IPS-20b (cell line): ENCODE measurements around the gene RAD51B.

Source experiments
- H3K27ac ChIP-seq: one replicate; pipeline ENCODE4 v1.5.1; 2013; ENCODE audit warnings: low read length
- H3K27me3 ChIP-seq: 2 replicates; pipeline ENCODE4 v1.6.1; 2013; ENCODE audit warnings: mild to moderate bottlenecking, low read length, inconsistent platforms; ENCODE audit not compliant: insufficient read depth
- H3K36me3 ChIP-seq: 2 replicates; pipeline ENCODE4 v1.6.1; 2013; ENCODE audit warnings: low read depth, mild to moderate bottlenecking, inconsistent platforms, low read length, moderate library complexity; ENCODE audit not compliant: insufficient read depth
- H3K4me1 ChIP-seq: 2 replicates; pipeline ENCODE4 v1.6.1; 2013; ENCODE audit warnings: mild to moderate bottlenecking, control low read depth, inconsistent platforms, low read length, moderate library complexity; ENCODE audit not compliant: insufficient read depth
- H3K4me3 ChIP-seq: 2 replicates; pipeline ENCODE4 v1.5.1; 2013; ENCODE audit warnings: mild to moderate bottlenecking, low read length, inconsistent platforms
- H3K9ac ChIP-seq: 2 replicates; pipeline ENCODE4 v1.6.1; 2013; ENCODE audit warnings: low read depth, mild to moderate bottlenecking, inconsistent platforms, low read length, moderate library complexity
- H3K9me3 ChIP-seq: 2 replicates; pipeline ENCODE4 v1.6.1; 2013; ENCODE audit warnings: mild to moderate bottlenecking, low read depth, low read length, inconsistent platforms; ENCODE audit not compliant: insufficient read depth

RAD51B gene

GRCh38 chr14:68320495-68320894 is 500.9 kb downstream of the RAD51B start:
- Histone ChIP-seq H3K36me3 (no peaks in the 10 kb centered on the region), H3K4me1 (no peaks in the 10 kb centered on the region; the same call in 1 of the 2 replicates), H3K9ac (no peak overlapping the region), H3K9me3 (no peaks in the 10 kb centered on the region), H3K27me3 (no peaks in the 10 kb centered on the region), H3K4me3 (no peak overlapping the region), H3K27ac (no peak overlapping the region)

GRCh38 chr14:68322940-68323620 is 503.5 kb downstream of the RAD51B start:
- Histone ChIP-seq H3K9me3 (no peaks in the 10 kb centered on the region), H3K27me3 (no peaks in the 10 kb centered on the region), H3K36me3 (no peaks in the 10 kb centered on the region), H3K9ac (no peak overlapping the region), H3K4me1 (no peaks in the 10 kb centered on the region; the same call in 1 of the 2 replicates), H3K27ac (no peak overlapping the region), H3K4me3 (no peak overlapping the region)

GRCh38 chr14:68325267-68325807 is 505.8 kb downstream of the RAD51B start:
- H3K4me1 ChIP-seq = no peaks in the 10 kb centered on the region; the same call in 1 of the 2 replicates
- H3K9ac ChIP-seq = no peak overlapping the region
- no peak overlapping the region for H3K27ac ChIP-seq
- H3K36me3 ChIP-seq = no peaks in the 10 kb centered on the region
- H3K9me3 ChIP-seq = no peaks in the 10 kb centered on the region
- H3K4me3 ChIP-seq = no peak overlapping the region
- no peaks in the 10 kb centered on the region for H3K27me3 ChIP-seq

GRCh38 chr14:68327231-68327630 is 507.7 kb downstream of the RAD51B start:
- Histone ChIP-seq H3K9ac (no peak overlapping the region), H3K27ac (no peak overlapping the region), H3K9me3 (no peaks in the 10 kb centered on the region), H3K36me3 (no peaks in the 10 kb centered on the region), H3K27me3 (no peaks in the 10 kb centered on the region), H3K4me1 (peaks cover 9% of the 10 kb centered on the region; the same call in 1 of the 2 replicates), H3K4me3 (no peak overlapping the region)

GRCh38 chr14:68328509-68328908 is 508.9 kb downstream of the RAD51B start:
- Histone ChIP-seq H3K9me3 (no peaks in the 10 kb centered on the region), H3K36me3 (no peaks in the 10 kb centered on the region), H3K27me3 (no peaks in the 10 kb centered on the region), H3K4me1 (peaks cover 11% of the 10 kb centered on the region; the same call in 1 of the 2 replicates), H3K9ac (no peak overlapping the region), H3K4me3 (no peak overlapping the region), H3K27ac (no peak overlapping the region)

GRCh38 chr14:68331426-68331825 is 511.8 kb downstream of the RAD51B start:
- no peak overlapping the region for H3K27ac ChIP-seq

DNA sequence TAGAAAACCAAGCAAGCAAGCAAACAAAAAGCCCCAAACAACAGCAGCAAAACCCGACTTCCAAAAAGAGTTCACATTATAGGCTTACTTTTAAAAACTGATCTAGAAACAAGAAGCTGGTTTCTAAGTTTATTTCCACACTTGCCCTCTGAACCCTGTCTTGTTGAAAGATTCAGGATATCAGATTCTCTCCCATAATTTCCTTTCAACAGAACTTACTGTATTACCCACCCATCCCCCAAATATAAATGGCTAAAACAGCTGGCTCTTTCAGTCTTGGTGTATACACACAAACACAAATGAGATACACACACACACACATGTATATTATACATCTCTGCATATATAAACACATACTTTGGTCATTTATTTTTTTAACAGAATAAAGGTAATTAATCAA is 512.4 kb downstream of the RAD51B start:
- Histone ChIP-seq H3K4me3 (no peak overlapping the region), H3K27me3 (no peaks in the 10 kb centered on the region), H3K9me3 (no peaks in the 10 kb centered on the region), H3K27ac (no peak overlapping the region), H3K9ac (no peak overlapping the region; the same call in 1 of the 2 replicates), H3K36me3 (no peaks in the 10 kb centered on the region), H3K4me1 (peaks cover 11% of the 10 kb centered on the region; the same call in 1 of the 2 replicates)

More at GRCh38 chr14:68331426-68331825, 511.8 kb downstream of the RAD51B start:
- Histone ChIP-seq H3K27me3 (no peaks in the 10 kb centered on the region), H3K36me3 (no peaks in the 10 kb centered on the region), H3K4me1 (peaks cover 11% of the 10 kb centered on the region; the same call in 1 of the 2 replicates), H3K9ac (no peak overlapping the region), H3K9me3 (no peaks in the 10 kb centered on the region), H3K4me3 (no peak overlapping the region)

GRCh38 chr14:68333262-68333661 is 513.7 kb downstream of the RAD51B start:
- Histone ChIP-seq H3K4me1 (peaks cover 11% of the 10 kb centered on the region; the same call in 1 of the 2 replicates), H3K27me3 (no peaks in the 10 kb centered on the region), H3K9me3 (no peaks in the 10 kb centered on the region), H3K4me3 (no peak overlapping the region), H3K27ac (no peak overlapping the region), H3K36me3 (no peaks in the 10 kb centered on the region), H3K9ac (no peak overlapping the region)

DNA sequence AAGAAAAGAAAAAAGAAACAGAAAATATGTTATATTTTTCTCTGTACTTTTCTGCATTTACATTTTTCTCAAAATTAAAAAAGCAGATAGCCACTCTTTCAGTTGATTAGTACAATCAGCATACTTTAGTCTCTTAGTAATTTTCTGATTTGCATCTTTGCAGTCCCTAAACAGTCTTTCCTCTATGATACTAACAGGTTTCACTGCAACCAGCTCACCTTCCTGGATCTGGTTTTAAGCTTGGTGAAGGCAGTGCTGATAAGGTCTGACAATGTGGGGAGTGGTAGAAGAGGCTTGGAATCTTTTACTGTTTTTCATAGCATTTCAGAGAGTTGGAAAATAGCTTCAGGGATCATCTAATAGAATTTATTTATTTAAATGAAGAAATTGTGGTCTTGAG is 515.7 kb downstream of the RAD51B start:
- H3K27ac ChIP-seq = no peak overlapping the region
- no peaks in the 10 kb centered on the region for H3K36me3 ChIP-seq
- H3K4me1 ChIP-seq = peaks cover 23% of the 10 kb centered on the region; the same call in 1 of the 2 replicates
- H3K4me3 ChIP-seq = no peak overlapping the region
- no peak overlapping the region for H3K9ac ChIP-seq
- no peaks in the 10 kb centered on the region for H3K27me3 ChIP-seq
- no peaks in the 10 kb centered on the region for H3K9me3 ChIP-seq

- no peaks in the 10 kb centered on the region for H3K9me3 ChIP-seq
- no peak overlapping the region for H3K27ac ChIP-seq
- H3K9ac ChIP-seq = no peak overlapping the region
- peaks cover 31% of the 10 kb centered on the region for H3K4me1 ChIP-seq
- no peaks in the 10 kb centered on the region for H3K27me3 ChIP-seq
- H3K4me3 ChIP-seq = no peak overlapping the region
- H3K36me3 ChIP-seq = no peaks in the 10 kb centered on the region
Observed at GRCh38 chr14:68336165-68336564, 516.6 kb downstream of the RAD51B start.

GRCh38 chr14:68337279-68337678 is 517.7 kb downstream of the RAD51B start:
- Histone ChIP-seq H3K36me3 (no peaks in the 10 kb centered on the region), H3K27me3 (no peaks in the 10 kb centered on the region), H3K4me3 (no peak overlapping the region), H3K9me3 (no peaks in the 10 kb centered on the region), H3K27ac (no peak overlapping the region), H3K4me1 (peaks cover 32% of the 10 kb centered on the region), H3K9ac (no peak overlapping the region)

GRCh38 chr14:68340262-68340661 is 520.7 kb downstream of the RAD51B start:
- H3K27me3 ChIP-seq = no peaks in the 10 kb centered on the region
- no peak overlapping the region for H3K9ac ChIP-seq
- H3K4me1 ChIP-seq = peaks cover 41% of the 10 kb centered on the region
- no peaks in the 10 kb centered on the region for H3K9me3 ChIP-seq
- no peak overlapping the region for H3K27ac ChIP-seq
- H3K36me3 ChIP-seq = no peaks in the 10 kb centered on the region
- H3K4me3 ChIP-seq = peak overlapping the region; percentile 14; the same call in 1 of the 2 replicates
